ENCODE measurements around the gene OR5B21.

Gene OR5B21

DNA sequence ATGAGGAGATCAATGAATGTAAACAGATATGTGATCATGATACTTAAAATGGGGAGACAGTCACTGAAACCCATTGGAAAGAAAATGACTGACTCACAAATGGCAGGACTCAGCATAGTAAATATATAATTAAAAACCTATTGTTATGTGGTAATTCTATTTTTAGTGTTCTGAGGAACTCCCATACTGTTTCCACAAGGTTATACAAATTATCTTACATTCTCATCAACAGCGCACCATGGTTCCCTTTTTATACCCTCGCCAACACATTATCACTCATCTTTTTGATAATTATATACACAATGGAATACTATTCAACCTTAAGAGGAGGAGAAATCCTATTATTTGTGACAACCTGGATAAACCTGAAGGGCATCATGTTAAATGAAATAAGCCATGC lies 17.1 kb downstream of the OR5B21 start:
- no peak for DNase-seq

DNA sequence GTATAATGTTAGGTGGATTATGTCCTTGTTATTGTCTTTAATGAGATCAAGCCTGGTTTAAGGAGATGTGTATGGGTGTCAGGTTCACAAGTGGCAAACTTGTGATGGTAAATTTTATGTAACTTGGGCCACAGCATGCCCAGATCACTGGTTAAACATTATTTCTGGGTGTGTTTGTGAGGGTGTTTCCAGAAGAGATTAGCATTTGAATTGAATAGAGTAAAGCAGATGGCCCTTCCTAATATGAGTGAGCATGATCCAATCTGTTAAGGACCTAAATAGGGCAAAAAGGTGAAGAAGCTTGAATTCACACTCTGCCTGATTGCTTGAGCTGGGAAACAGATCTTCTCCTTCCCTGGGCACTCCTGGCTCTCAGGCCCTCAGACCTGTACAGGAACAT lies 20.7 kb downstream of the OR5B21 start:
- DNase-seq = no peak

DNA sequence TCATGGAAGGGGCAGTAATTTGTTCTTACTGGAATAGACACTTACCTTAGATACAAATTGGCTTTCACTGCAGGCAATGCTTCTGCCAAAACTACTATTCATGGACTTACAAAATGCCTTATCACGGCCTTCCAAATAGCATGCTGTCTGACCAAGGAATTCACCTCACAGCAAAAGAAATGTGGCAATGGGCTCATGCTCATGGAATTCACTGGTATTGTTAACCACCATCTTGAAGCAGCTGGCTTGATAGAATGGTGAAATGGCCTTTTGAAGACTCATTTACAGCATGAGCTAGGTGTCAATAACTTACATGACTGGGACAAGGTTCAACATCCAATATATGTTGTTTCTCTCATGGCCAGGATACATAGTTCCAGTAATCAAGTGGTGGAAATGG lies 21.9 kb downstream of the OR5B21 start:
- no peak for DNase-seq

DNA sequence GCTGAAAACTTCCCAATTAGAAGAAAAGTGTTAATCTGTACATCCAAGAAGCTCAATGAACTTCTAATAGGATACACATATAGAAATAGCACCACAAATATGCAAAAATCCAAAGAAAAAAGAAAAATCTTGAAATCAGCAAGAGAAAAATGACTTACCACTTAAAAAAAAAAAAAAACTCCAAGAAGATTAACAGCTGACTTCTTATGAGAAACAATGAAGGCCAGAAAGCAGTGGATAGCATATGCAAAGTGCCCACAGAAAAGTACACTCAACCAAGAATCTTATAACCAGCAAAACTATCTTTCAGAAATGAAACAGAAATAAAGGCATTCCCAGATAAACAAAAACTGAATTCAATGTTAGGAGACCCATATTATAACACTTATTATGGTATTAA lies 36.0 kb downstream of the OR5B21 start:
- no peak for DNase-seq

DNA sequence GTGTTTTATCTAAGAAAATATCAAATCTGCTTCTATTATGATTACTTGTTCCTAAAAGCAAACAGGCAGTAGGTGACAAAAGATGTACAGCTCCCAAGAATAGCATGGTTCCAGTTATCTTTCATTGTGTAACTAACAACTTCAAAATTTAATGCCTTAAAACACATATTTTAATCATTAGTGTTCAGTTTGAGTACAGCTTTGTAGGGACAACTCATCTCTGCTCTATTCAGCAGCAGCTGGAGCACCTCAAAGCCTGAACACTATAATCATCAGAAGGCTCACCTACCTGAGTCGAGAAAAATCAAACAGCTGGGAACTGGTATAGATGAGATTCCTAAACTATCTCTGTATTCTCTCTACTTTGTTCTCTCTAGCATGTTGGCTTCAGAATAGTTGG lies 41.6 kb downstream of the OR5B21 start:
- DNase-seq = no peak

DNA sequence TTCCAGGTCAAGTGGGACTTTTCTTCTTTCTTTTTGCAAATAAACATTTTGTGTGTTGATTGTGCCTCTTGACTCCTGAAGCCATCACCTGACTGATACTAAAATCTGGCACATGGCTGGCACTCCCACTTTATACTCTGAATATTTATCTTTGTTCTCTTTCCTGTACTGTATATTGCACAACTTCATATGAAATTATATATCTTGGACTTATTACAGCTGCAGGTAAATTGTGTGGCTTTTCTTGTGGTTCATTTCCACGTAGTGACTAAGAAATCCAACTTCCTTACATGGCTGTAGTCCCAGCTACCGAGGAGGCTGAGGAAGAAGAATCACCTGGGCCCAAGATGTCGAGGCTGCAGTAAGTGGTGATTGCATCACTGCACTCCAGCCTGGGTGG lies 42.2 kb downstream of the OR5B21 start:
- DNase-seq = no peak
